GM19438 (cell line): ENCODE measurements around the gene GALK2.
"Not testable (repeated sequence)": the region's sequence is repeated elsewhere in the genome, so short reads cannot be mapped to it uniquely, and the experiment has no call there.

Source experiments
- ATAC-seq: cut with Tn5 transposase; IDR thresholded peaks from one replicate; pipeline ENCODE4 v1.9.1; 2021; ENCODE audit warnings: low read depth; ENCODE audit not compliant: unreplicated experiment

The GALK2 gene

GRCh38 chr15:49212897-49213296 lies 42.9 kb downstream of the GALK2 start:
- no peak for ATAC-seq

GRCh38 chr15:49215768-49216739 lies 46.0 kb downstream of the GALK2 start:
- ATAC-seq: peak; percentile 100

- no peak for ATAC-seq
These were observed 53.7 kb downstream of the GALK2 start for GRCh38 chr15:49223536-49224274.

GRCh38 chr15:49225572-49226281 lies 55.7 kb downstream of the GALK2 start:
- no peak for ATAC-seq

GRCh38 chr15:49227602-49228001 lies 57.6 kb downstream of the GALK2 start:
- ATAC-seq: no peak

- no peak for ATAC-seq
These were observed 59.9 kb downstream of the GALK2 start for GRCh38 chr15:49229922-49230321.

- ATAC-seq: no peak
These were observed 62.3 kb downstream of the GALK2 start for GRCh38 chr15:49232236-49232806.

- peak; percentile 89 for ATAC-seq
These were observed 65.5 kb downstream of the GALK2 start for GRCh38 chr15:49235446-49236124.

GRCh38 chr15:49236869-49237268 lies 66.8 kb downstream of the GALK2 start:
- no peak for ATAC-seq

GRCh38 chr15:49238342-49238741 lies 68.3 kb downstream of the GALK2 start:
- no peak for ATAC-seq

- no peak for ATAC-seq
These were observed 69.1 kb downstream of the GALK2 start for GRCh38 chr15:49239105-49239504.

- no peak for ATAC-seq
These were observed 72.8 kb downstream of the GALK2 start for GRCh38 chr15:49242820-49243219.

- no peak for ATAC-seq
These were observed 77.6 kb downstream of the GALK2 start for GRCh38 chr15:49247556-49248110.

GRCh38 chr15:49248291-49248690 lies 78.2 kb downstream of the GALK2 start:
- ATAC-seq: no peak

- ATAC-seq: no peak
These were observed 86.1 kb downstream of the GALK2 start for GRCh38 chr15:49255966-49256759.

- not testable (repeated sequence) for ATAC-seq
These were observed 95.1 kb downstream of the GALK2 start for GRCh38 chr15:49265117-49265516.

- ATAC-seq: no peak
These were observed 95.9 kb downstream of the GALK2 start for GRCh38 chr15:49265911-49266310.

- no peak for ATAC-seq
These were observed 100.7 kb downstream of the GALK2 start for GRCh38 chr15:49270541-49271421.
